HG02970 (cell line): ENCODE results near the gene TMEM106C.

Source experiments
- ATAC-seq: cut with Tn5 transposase; IDR thresholded peaks from one replicate; pipeline ENCODE4 v1.9.1; 2021; ENCODE audit warnings: mild to moderate bottlenecking, moderate library complexity, moderate number of reproducible peaks; ENCODE audit not compliant: unreplicated experiment, low FRiP score

The TMEM106C gene

GRCh38 chr12:47963340-47964040 is at the start of gene TMEM106C:
TSS of gene TMEM106C (plus strand) at chr12:47963596. CDS start at chr12:47964237, 641 bp downstream.
- ATAC-seq, result peak; percentile 97

- no peak for ATAC-seq
Measured at GRCh38 chr12:47920913-47921312, 42.5 kb upstream of the TMEM106C start.

GRCh38 chr12:47921907-47922306 is 41.5 kb upstream of the TMEM106C start:
- ATAC-seq, result no peak

GRCh38 chr12:47927346-47927745 is 36.0 kb upstream of the TMEM106C start:
- no peak for ATAC-seq

- no peak for ATAC-seq
Measured at GRCh38 chr12:47930634-47931033, 32.8 kb upstream of the TMEM106C start.

- ATAC-seq, result no peak
Measured at GRCh38 chr12:47931187-47931586, 32.2 kb upstream of the TMEM106C start.

- no peak for ATAC-seq
Measured at GRCh38 chr12:47935184-47935583, 28.2 kb upstream of the TMEM106C start.

- no peak for ATAC-seq
Measured at GRCh38 chr12:47938093-47938492, 25.3 kb upstream of the TMEM106C start.

GRCh38 chr12:47938594-47938993 is 24.8 kb upstream of the TMEM106C start:
- ATAC-seq, result no peak

- ATAC-seq, result no peak
Measured at GRCh38 chr12:47939009-47939601, 24.3 kb upstream of the TMEM106C start.

GRCh38 chr12:47940773-47941474 is 22.5 kb upstream of the TMEM106C start:
- ATAC-seq, result no peak

GRCh38 chr12:47941475-47941780 is 22.0 kb upstream of the TMEM106C start:
- ATAC-seq, result no peak

- ATAC-seq, result no peak
Measured at GRCh38 chr12:47941871-47942613, 21.4 kb upstream of the TMEM106C start.

- no peak for ATAC-seq
Measured at GRCh38 chr12:47942614-47943225, 20.7 kb upstream of the TMEM106C start.

GRCh38 chr12:47943623-47944340 is 19.6 kb upstream of the TMEM106C start:
- no peak for ATAC-seq

- no peak for ATAC-seq
Measured at GRCh38 chr12:47944685-47945340, 18.6 kb upstream of the TMEM106C start.

- no peak for ATAC-seq
Measured at GRCh38 chr12:47945341-47945728, 18.1 kb upstream of the TMEM106C start.

GRCh38 chr12:47946413-47947323 is 16.7 kb upstream of the TMEM106C start:
- ATAC-seq, result no peak

- no peak for ATAC-seq
Measured at GRCh38 chr12:47947341-47947740, 16.1 kb upstream of the TMEM106C start.
